ENCODE measurements around the gene HAUS6.

- TF ChIP-seq POLR2A (IDR thresholded peaks at IDR 0.05) (no peak), CTCF (IDR thresholded peaks at IDR 0.05) (no peak)
Measured at GRCh38 chr9:19117039-19117716, 14.5 kb upstream of the HAUS6 start.
